Activated naive CD4-positive, alpha-beta T cell treated with anti-CD3 and anti-CD28 coated beads, Interleukin-2, amount 50 U/mL, for 72 hours (primary cell): ENCODE measurements around the gene CACNA1D. TPM values are rescaled to one million over a fixed set of nuclear protein-coding genes. Genes with fewer than 3 reads are reported as not detected.

Experiments
- ATAC-seq, 2 donors: fragments of 150-1000 bp; cut with Tn5 transposase; 2 replicates each; pipeline ENCODE4 v1.10.0; 2021; ENCODE audit warnings: mild to moderate bottlenecking in 2 of 2, moderate library complexity in 2 of 2
- DNase-seq, 2 donors: peaks; one replicate each; pipeline ENCODE4 v3.0.0; 2021 to 2022; ENCODE audit warnings: low spot score in 2 of 2
- H3K27ac Mint-ChIP-seq, 2 donors: one replicate each; pipeline ENCODE4 v1.8.0; 2022; ENCODE audit warnings: mild to moderate bottlenecking in 2 of 2, mixed read lengths in 2 of 2
- H3K36me3 Mint-ChIP-seq, 2 donors: one replicate each; pipeline ENCODE4 v1.8.0; 2022; ENCODE audit warnings: mixed read lengths in 2 of 2
- H3K9me3 Mint-ChIP-seq, 2 donors: one replicate each; pipeline ENCODE4 v1.8.0; 2022; ENCODE audit warnings: mixed read lengths in 2 of 2
- total RNA-seq, 2 donors: library from RNA; stranded (reverse); gene quantifications; one replicate each; pipeline ENCODE4 v1.2.3, GENCODE V29; 2022

The CACNA1D gene
- total RNA-seq, 2 donors from 2014 or later, result 0.10 TPM; not detected in 1

GRCh38 chr3:53809764-53810400 is 315.5 kb downstream of the CACNA1D start:
- Mint-ChIP-seq H3K36me3 (no peaks in the 10 kb centered on the region), H3K27ac (no peak overlapping the region), H3K9me3 (no peaks in the 10 kb centered on the region)
- ATAC-seq (no peak), DNase-seq (no peak)

GRCh38 chr3:53811143-53811927 is 316.9 kb downstream of the CACNA1D start:
- no peak for DNase-seq
- H3K36me3 Mint-ChIP-seq, result no peaks in the 10 kb centered on the region
- H3K27ac Mint-ChIP-seq, result no peak overlapping the region
- H3K9me3 Mint-ChIP-seq, result no peaks in the 10 kb centered on the region
- no peak for ATAC-seq

- no peaks in the 10 kb centered on the region for H3K36me3 Mint-ChIP-seq
- H3K9me3 Mint-ChIP-seq, result no peaks in the 10 kb centered on the region
- DNase-seq, result no peak
- H3K27ac Mint-ChIP-seq, result no peak overlapping the region
- no peak for ATAC-seq
Measured at GRCh38 chr3:53812434-53812833, 318.0 kb downstream of the CACNA1D start.

- ATAC-seq, result no peak
- Mint-ChIP-seq H3K27ac (no peak overlapping the region), H3K36me3 (no peaks in the 10 kb centered on the region), H3K9me3 (no peaks in the 10 kb centered on the region)
- DNase-seq, result no peak
Measured at GRCh38 chr3:53813229-53813628, 318.8 kb downstream of the CACNA1D start.

GRCh38 chr3:53813876-53814275 is 319.5 kb downstream of the CACNA1D start:
- Mint-ChIP-seq H3K9me3 (no peaks in the 10 kb centered on the region), H3K27ac (no peak overlapping the region), H3K36me3 (no peaks in the 10 kb centered on the region)
- DNase-seq, result no peak
- ATAC-seq, result no peak

GRCh38 chr3:53815067-53815466 is 320.7 kb downstream of the CACNA1D start:
- ATAC-seq (no peak), DNase-seq (no peak)
- Mint-ChIP-seq H3K9me3 (no peaks in the 10 kb centered on the region), H3K27ac (no peak overlapping the region), H3K36me3 (no peaks in the 10 kb centered on the region)

- Mint-ChIP-seq H3K36me3 (no peaks in the 10 kb centered on the region), H3K9me3 (no peaks in the 10 kb centered on the region), H3K27ac (no peak overlapping the region)
- ATAC-seq, result no peak
- no peak for DNase-seq
Measured at GRCh38 chr3:53815651-53816050, 321.2 kb downstream of the CACNA1D start.

- Mint-ChIP-seq H3K36me3 (no peaks in the 10 kb centered on the region), H3K9me3 (no peaks in the 10 kb centered on the region), H3K27ac (no peak overlapping the region)
- no peak for ATAC-seq
- DNase-seq, result no peak
Measured at GRCh38 chr3:53816425-53816824, 322.0 kb downstream of the CACNA1D start.

- no peaks in the 10 kb centered on the region for H3K9me3 Mint-ChIP-seq
- DNase-seq, result no peak
- H3K27ac Mint-ChIP-seq, result no peak overlapping the region
- H3K36me3 Mint-ChIP-seq, result no peaks in the 10 kb centered on the region
- ATAC-seq, result no peak
Measured at GRCh38 chr3:53817211-53817610, 322.8 kb downstream of the CACNA1D start.

- DNase-seq (no peak), ATAC-seq (no peak)
- Mint-ChIP-seq H3K27ac (no peak overlapping the region), H3K9me3 (no peaks in the 10 kb centered on the region), H3K36me3 (no peaks in the 10 kb centered on the region)
Measured at GRCh38 chr3:53817809-53818208, 323.4 kb downstream of the CACNA1D start.

- no peaks in the 10 kb centered on the region for H3K36me3 Mint-ChIP-seq
- H3K27ac Mint-ChIP-seq, result no peak overlapping the region
- H3K9me3 Mint-ChIP-seq, result no peaks in the 10 kb centered on the region
- ATAC-seq (no peak), DNase-seq (no peak)
Measured at GRCh38 chr3:53818221-53819162, 324.1 kb downstream of the CACNA1D start.

- DNase-seq (no peak), ATAC-seq (no peak)
- Mint-ChIP-seq H3K36me3 (no peaks in the 10 kb centered on the region), H3K9me3 (no peaks in the 10 kb centered on the region), H3K27ac (no peak overlapping the region)
Measured at GRCh38 chr3:53819163-53819868, 324.9 kb downstream of the CACNA1D start.

- no peaks in the 10 kb centered on the region for H3K36me3 Mint-ChIP-seq
- DNase-seq (no peak), ATAC-seq (no peak)
- H3K27ac Mint-ChIP-seq, result no peak overlapping the region
- H3K9me3 Mint-ChIP-seq, result no peaks in the 10 kb centered on the region
Measured at GRCh38 chr3:53820084-53820483, 325.7 kb downstream of the CACNA1D start.

GRCh38 chr3:53820756-53821580 is 326.6 kb downstream of the CACNA1D start:
- Mint-ChIP-seq H3K36me3 (no peaks in the 10 kb centered on the region), H3K9me3 (no peaks in the 10 kb centered on the region), H3K27ac (no peak overlapping the region)
- DNase-seq (no peak), ATAC-seq (no peak)

GRCh38 chr3:53821631-53822121 is 327.3 kb downstream of the CACNA1D start:
- ATAC-seq (peak in 1 of 2 donors; percentile 50), DNase-seq (no peak)
- H3K36me3 Mint-ChIP-seq, result no peaks in the 10 kb centered on the region
- no peaks in the 10 kb centered on the region for H3K9me3 Mint-ChIP-seq
- no peak overlapping the region for H3K27ac Mint-ChIP-seq

- no peaks in the 10 kb centered on the region for H3K36me3 Mint-ChIP-seq
- ATAC-seq (no peak), DNase-seq (no peak)
- H3K27ac Mint-ChIP-seq, result no peak overlapping the region
- no peaks in the 10 kb centered on the region for H3K9me3 Mint-ChIP-seq
Measured at GRCh38 chr3:53822331-53822741, 327.9 kb downstream of the CACNA1D start.
